NCI-H748 treated with DMSO at 0.1 percent for 48 hours (cell line): ENCODE results near the gene ATP4B.

Experiments
- DNase-seq: peaks from one replicate; lab custom pipeline; 2025; lab: John Stamatoyannopoulos, UW

The ATP4B gene

DNA sequence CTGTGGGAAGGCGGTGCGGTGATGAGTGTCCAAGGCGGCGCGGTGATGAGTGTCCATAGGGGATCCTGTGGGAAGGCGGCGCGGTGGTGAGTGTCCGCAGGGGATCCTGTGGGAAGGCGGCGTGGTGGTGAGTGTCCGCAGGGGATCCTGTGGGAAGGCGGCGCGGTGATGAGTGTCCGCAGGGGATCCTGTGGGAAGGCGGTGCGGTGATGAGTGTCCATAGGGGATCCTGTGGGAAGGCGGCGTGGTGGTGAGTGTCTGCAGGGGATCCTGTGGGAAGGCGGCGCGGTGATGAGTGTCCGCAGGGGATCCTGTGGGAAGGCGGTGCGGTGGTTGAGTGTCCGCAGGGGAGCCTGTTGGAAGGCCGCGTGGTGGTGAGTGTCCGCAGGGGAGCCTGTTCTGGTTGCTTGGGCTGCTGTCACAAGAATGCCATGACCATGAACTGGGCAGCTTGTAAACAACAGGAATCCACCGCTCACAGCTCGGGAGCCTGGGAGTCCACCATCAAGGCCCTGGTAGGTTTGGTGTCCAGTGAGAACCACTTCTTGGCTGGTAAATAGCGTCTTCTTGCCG lies 52.0 kb downstream of the ATP4B start:
- DNase-seq: no peak

DNA sequence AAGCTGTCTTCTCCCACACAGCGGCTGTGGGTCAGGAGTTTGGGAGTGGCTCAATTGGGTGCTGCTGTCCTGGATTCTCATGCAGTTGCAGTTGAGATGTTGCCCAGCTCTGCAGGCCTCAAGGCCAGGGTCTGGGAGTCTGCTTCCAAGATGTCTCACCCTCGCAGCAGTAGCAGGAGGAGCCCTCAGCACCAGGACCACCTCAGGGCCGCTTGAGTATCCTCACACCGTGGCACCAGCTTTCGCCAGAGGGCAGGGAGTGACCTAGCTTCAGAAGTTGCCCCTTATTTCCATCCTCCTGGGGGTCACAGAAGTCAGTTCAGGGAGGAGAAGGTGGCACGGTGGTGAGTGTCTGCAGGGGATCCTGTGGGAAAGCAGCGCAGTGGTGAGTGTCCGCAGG lies 52.5 kb downstream of the ATP4B start:
- no peak for DNase-seq

DNA sequence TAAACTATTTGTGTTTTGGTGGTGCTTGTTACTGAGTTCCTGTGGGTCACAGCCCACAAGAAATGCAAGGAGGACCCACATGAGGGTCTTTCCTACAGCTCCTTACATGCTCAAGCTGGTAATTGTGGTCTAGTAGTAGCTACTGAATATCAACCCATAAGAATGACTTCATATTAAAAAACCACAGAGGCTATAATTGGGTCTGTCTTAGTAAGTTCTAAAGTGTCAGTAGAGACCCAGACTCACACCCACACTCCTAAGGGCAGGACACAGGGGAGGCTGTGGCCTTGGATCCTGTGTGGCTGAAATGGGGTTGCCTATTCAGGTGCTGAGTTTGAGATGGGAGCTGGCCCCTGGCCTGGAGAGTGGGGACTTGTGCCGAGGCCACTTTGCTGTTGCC lies 53.8 kb downstream of the ATP4B start:
- DNase-seq: no peak

DNA sequence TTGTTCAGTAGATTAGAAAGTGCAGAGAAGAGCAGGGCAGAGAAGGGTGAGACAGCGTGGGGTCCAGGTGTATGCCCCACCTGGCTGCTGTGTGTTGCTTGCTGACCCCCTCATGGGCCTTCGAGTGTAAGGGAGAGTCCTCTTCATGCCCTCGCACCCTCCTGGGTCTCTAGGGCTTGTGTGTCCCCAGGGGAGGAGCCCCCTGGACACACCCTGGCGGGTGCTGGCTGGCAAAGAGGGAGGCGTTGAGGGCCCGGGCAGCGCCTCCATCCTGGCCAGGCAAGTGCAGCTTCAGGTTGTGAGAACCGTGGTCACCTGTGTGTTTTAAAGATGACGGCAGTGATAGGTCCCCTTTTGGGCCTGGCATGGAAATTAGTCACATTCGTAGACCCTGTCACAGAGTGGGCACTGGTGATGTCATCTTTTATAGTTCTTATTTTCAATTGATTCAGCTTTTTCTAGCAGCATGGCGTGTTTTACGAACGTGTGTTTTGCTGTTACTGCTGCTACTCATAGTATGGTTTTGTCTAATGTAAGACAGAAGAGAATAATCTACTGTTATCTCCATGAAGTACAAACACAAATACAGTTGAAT lies 54.8 kb downstream of the ATP4B start:
- no peak for DNase-seq

DNA sequence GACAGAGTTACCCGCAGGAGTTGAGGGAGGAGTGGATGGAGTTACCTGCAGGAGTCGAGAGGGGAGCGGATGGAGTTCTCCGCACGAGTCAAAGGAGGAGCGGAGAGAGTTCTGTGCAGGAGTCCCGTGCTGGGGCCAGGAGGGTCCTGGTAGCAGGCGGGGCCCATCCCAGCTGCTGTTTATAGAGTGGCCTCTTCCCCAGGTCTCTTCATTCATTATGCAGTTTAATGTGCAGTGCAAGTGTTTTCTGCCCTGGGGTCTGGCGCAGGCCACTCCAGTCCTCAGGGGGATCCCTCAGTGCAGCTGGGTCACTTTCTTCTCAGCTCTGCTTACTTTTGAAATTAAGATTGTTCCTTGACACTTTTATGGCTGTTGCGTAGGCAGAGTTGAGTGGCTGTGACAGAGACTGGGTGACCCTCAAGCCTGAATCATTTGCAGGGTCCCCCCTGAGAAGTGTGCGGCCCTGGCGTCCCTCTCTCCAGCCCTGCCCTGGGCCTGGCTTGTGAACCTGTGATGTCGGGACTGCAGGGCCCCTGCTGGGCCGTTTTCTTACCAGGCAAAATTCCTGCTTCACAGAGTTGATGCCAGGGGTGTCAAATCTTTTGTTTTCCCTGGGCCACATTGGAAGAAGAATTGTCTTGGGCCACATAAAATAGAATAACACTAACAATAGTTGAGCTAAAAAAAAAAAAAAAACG lies 55.6 kb downstream of the ATP4B start:
- no peak for DNase-seq

DNA sequence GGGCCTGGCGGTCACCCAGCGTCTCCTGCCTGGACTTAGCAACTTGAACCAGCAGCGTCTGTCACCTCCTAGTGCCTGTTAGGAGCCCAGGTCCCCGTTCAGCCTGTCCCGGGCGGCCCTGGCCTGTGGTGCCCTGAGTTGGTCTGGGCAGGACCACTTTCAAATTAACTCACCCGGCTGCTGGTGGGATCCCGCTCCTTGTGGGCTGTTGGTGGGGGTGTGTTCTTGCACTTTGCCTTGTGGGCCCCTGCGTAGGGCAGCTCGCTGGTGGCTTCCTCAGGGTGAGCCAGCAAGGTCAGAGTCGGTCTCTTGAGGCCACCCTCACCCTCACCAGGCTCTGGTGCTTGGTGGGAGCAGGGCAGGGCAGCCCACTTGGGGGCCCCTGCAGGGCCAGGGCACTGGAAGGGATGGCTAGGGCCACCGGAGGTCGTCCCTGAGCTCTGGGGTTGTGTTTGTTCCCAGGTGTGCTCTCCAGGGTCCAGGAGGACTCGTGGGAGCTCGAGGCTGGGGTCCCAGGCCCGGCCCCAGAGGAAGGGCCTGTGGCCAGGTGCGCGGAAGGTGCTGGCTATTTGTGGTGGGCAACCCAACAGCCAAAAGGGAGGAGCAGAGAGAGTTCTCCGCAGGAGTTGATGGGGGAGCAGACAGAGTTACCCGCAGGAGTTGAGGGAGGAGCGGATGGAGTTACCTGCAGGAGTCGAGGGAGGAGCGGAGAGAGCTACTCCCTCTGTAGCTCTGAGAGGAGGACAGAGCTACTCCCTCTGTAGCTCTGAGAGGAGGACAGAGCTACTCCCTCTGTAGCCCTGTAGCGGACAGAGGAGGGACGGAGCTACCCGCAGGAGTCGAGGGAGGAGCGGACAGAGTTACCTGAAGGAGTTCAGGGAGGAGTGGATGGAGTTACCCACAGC lies 56.6 kb downstream of the ATP4B start:
- no peak for DNase-seq

DNA sequence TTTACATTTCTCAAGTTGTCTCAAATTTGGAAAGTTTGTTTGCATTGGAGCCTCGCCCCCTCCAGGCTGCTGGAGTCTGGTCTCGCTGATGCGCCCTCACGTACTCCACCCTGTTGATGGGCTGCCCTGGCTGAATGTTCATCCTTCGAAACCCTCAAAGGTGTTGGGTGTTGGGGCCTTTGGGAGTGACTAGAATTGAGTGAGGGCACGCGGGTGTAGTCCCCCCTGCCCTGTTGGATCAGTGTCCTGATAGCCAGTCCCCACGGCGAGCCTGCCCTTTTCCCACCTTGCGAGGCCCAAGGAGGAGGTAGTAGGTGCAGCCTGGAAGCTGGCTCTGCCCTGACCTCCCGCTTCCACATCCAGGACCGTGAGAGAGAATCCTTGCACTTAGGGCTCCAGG lies 58.6 kb downstream of the ATP4B start:
- DNase-seq: no peak
